PC-9 (cell line): ENCODE measurements around the gene BICDL2. TPM values are rescaled to one million over a fixed set of nuclear protein-coding genes. Genes with fewer than 3 reads are reported as not detected.

Source experiments
- BruUV-seq: library from RNA; stranded (reverse); fragments of 400-500 nt; replicated peaks from 2 replicates; lab custom pipeline; 2021; lab: Mats Ljungman, UMichigan
- CTCF ChIA-PET: fragments of 300-600 bp; sonication (Branson Sonifier 250); formaldehyde crosslinking; loops from one replicate; lab custom pipeline; 2022; ENCODE audit warnings: antibody characterized with exemption; lab: Charles Lee
- POLR2A ChIA-PET: fragments of 300-600 bp; sonication (Branson Sonifier 250); formaldehyde crosslinking; loops from one replicate; lab custom pipeline; 2022; ENCODE audit warnings: antibody characterized with exemption; ENCODE audit not compliant: unreplicated experiment; lab: Charles Lee
- DNase-seq, 2 experiments: peaks; one replicate each; pipeline versions ENCODE4 v3.0.0 to v3.0.0-alpha.2; 2015 to 2022; ENCODE audit warnings: mixed read lengths in 1 of 2
- H2AFZ ChIP-seq: fragments of 200-600 bp; sonication (generic); 2 replicates; pipeline ENCODE4 v1.8.1; 2017; ENCODE audit warnings: antibody characterized with exemption
- H3F3A ChIP-seq: fragments of 200-600 bp; sonication (generic); 2 replicates; pipeline ENCODE4 v1.8.1; 2017; ENCODE audit warnings: antibody characterized with exemption, mild to moderate bottlenecking, low read depth; ENCODE audit not compliant: insufficient read depth
- H3K27ac ChIP-seq: fragments of 200-600 bp; sonication (generic); 2 replicates; pipeline ENCODE4 v1.6.1; 2016; ENCODE audit warnings: mixed run types
- H3K27me3 ChIP-seq: fragments of 200-600 bp; sonication (generic); 2 replicates; pipeline ENCODE4 v1.6.1; 2016; ENCODE audit warnings: low read depth, mixed run types; ENCODE audit not compliant: insufficient read depth
- H3K36me3 ChIP-seq: fragments of 200-600 bp; sonication (generic); 2 replicates; pipeline ENCODE4 v1.6.1; 2016; ENCODE audit warnings: low read depth, mixed run types
- H3K4me1 ChIP-seq: fragments of 200-600 bp; sonication (generic); replicated peaks from 2 replicates; pipeline ENCODE4 v1.6.1; 2016; ENCODE audit warnings: mixed run types; ENCODE audit not compliant: insufficient read depth
- H3K4me2 ChIP-seq: fragments of 200-600 bp; sonication (generic); 2 replicates; pipeline ENCODE4 v1.6.1; 2017; ENCODE audit warnings: mixed run types
- H3K4me3 ChIP-seq: fragments of 200-600 bp; sonication (generic); 2 replicates; pipeline ENCODE4 v1.6.1; 2016; ENCODE audit warnings: mixed run types
- H3K79me2 ChIP-seq: fragments of 200-600 bp; sonication (generic); 2 replicates; pipeline ENCODE4 v1.6.1; 2017; ENCODE audit warnings: low read depth, mixed run types
- H3K9me2 ChIP-seq: fragments of 200-600 bp; sonication (generic); 2 replicates; pipeline ENCODE4 v1.8.1; 2017; ENCODE audit warnings: mild to moderate bottlenecking; ENCODE audit not compliant: insufficient read depth
- H3K9me3 ChIP-seq: fragments of 200-600 bp; sonication (generic); 2 replicates; pipeline ENCODE4 v1.8.1; 2016; ENCODE audit warnings: low read depth; ENCODE audit not compliant: insufficient read depth
- H4K20me1 ChIP-seq: fragments of 200-600 bp; sonication (generic); 2 replicates; pipeline ENCODE4 v1.8.1; 2017; ENCODE audit not compliant: insufficient read depth
- CTCF ChIP-seq: fragments of 200-600 bp; sonication (generic); conservative IDR thresholded peaks from 2 replicates; pipeline ENCODE4 v1.6.1; 2017; ENCODE audit warnings: mixed run types, antibody characterized with exemption, mild to moderate bottlenecking, moderate library complexity
- EZH2 ChIP-seq: fragments of 200-600 bp; sonication (generic); IDR thresholded peaks from 2 replicates; pipeline ENCODE4 v1.8.0; 2017; ENCODE audit warnings: antibody characterized with exemption, low read depth
- intact Hi-C: fragments of 100-400 bp; cut with micrococcal nuclease; formaldehyde crosslinking; loops from one replicate; pipeline ENCODE4 v1.10.0; 2022; ENCODE audit not compliant: unreplicated experiment
- total RNA-seq: library from RNA; stranded (reverse); gene quantifications from 2 replicates; pipeline ENCODE4 v1.2.3, GENCODE V29; 2021

Gene BICDL2
- total RNA-seq, 1 experiment from 2014 or later = 57.9 TPM

GRCh38 chr16:3059723-3060242, 23.0 kb upstream of the BICDL2 start:
- peak overlapping the region; percentile 84 for H2AFZ ChIP-seq

GRCh38 chr16:3059041-3059722, 22.4 kb upstream of the BICDL2 start:
- no peak overlapping the region for H3K27ac ChIP-seq
- TF ChIP-seq EZH2 (no peak), CTCF (peak; percentile 85)
- H3K4me2 ChIP-seq = peak overlapping the region; percentile 82
- peaks cover 8% of the 10 kb centered on the region; the same call in 1 of the 2 replicates for H3F3A ChIP-seq
- H3K27me3 ChIP-seq = no peaks in the 10 kb centered on the region
- H3K4me3 ChIP-seq = peak overlapping the region; percentile 88
- H3K9me3 ChIP-seq = no peaks in the 10 kb centered on the region
- peak; percentile 71 to 98 for DNase-seq
- intact Hi-C loops = loop anchor here (1.0 to 5.0 kb wide), 6 partner anchors 28 to 108 kb away; partner anchors contain the start of gene ZNF205
- BruUV-seq = no TSS peak
- no peaks in the 10 kb centered on the region for H3K36me3 ChIP-seq
- ChIA-PET CTCF (interaction anchor here (0.6 to 2.2 kb wide), 12 partner anchors 8 to 303 kb away, joined by 3 to 13 read pairs (median 3); partner anchors contain the start of gene ZNF205), POLR2A (interaction anchor here (0.6 kb wide), 2 partner anchors 20 to 91 kb away, joined by 3 to 4 read pairs; no protein-coding TSS in a partner anchor)
- no peaks in the 10 kb centered on the region for H3K79me2 ChIP-seq
- H3K4me1 ChIP-seq = peaks cover 10% of the 10 kb centered on the region; the same call in 1 of the 2 replicates
- H4K20me1 ChIP-seq = no peaks in the 10 kb centered on the region
- no peaks in the 10 kb centered on the region for H3K9me2 ChIP-seq
- peak overlapping the region; percentile 98 for H2AFZ ChIP-seq

More at GRCh38 chr16:3059723-3060242, 23.0 kb upstream of the BICDL2 start:
- Histone ChIP-seq H3K4me2 (peak overlapping the region; percentile 82), H3K4me3 (peak overlapping the region; percentile 88; the same call in 1 of the 2 replicates), H3K79me2 (no peaks in the 10 kb centered on the region), H4K20me1 (no peaks in the 10 kb centered on the region), H3K36me3 (no peaks in the 10 kb centered on the region), H3K9me2 (no peaks in the 10 kb centered on the region), H3K27me3 (no peaks in the 10 kb centered on the region), H3K27ac (no peak overlapping the region), H3F3A (peaks cover 8% of the 10 kb centered on the region; the same call in 1 of the 2 replicates), H3K9me3 (no peaks in the 10 kb centered on the region), H3K4me1 (peaks cover 10% of the 10 kb centered on the region; the same call in 1 of the 2 replicates)
- DNase-seq = no peak
- ChIA-PET POLR2A (interaction anchor here (0.6 kb wide), 2 partner anchors 20 to 91 kb away, joined by 3 to 4 read pairs; no protein-coding TSS in a partner anchor), CTCF (interaction anchor here (0.7 to 2.2 kb wide), 5 partner anchors 9 to 69 kb away, joined by 3 to 13 read pairs (median 7); no protein-coding TSS in a partner anchor)
- TF ChIP-seq CTCF (no peak), EZH2 (no peak)
- intact Hi-C loops = loop anchor here (1.0 to 5.0 kb wide), 6 partner anchors 28 to 108 kb away; partner anchors contain the start of gene ZNF205
- BruUV-seq = TSS peak; percentile 93
